Esophagus squamous epithelium (tissue), 5 donors: ENCODE measurements around the gene TCP11. TPM values are rescaled to one million over a fixed set of nuclear protein-coding genes. Genes with fewer than 3 reads are reported as not detected.

ENCODE experiments used
- DNase-seq: peaks from one replicate; lab custom pipeline; 2025; lab: John Stamatoyannopoulos, UW
- H3K27ac ChIP-seq, 4 donors: fragments of 200-600 bp; sonication (generic); one replicate each; pipeline ENCODE4 v1.5.1; 2016 to 2019; ENCODE audit warnings: mild to moderate bottlenecking in 1 of 4
- H3K27me3 ChIP-seq, 4 donors: fragments of 200-600 bp; sonication (generic); 1 replicate in 3 of 4; 2 replicates in 1 of 4; pipeline versions ENCODE4 v1.5.1 to v1.6.0; 2017 to 2021; ENCODE audit warnings: antibody characterized with exemption in 1 of 4
- H3K36me3 ChIP-seq, 3 donors: fragments of 200-600 bp; sonication (generic); one replicate each; pipeline ENCODE4 v1.5.1; 2016 to 2019
- H3K4me1 ChIP-seq, 3 donors: fragments of 200-600 bp; sonication (generic); one replicate each; pipeline ENCODE4 v1.5.1; 2017 to 2019
- H3K4me3 ChIP-seq, 4 donors: fragments of 200-600 bp; sonication (generic); 1 replicate in 3 of 4; 2 replicates in 1 of 4; pipeline ENCODE4 v1.5.1; 2016 to 2019; ENCODE audit warnings: mild to moderate bottlenecking in 2 of 4, moderate library complexity in 1 of 4
- H3K9me3 ChIP-seq, 3 donors: fragments of 200-600 bp; sonication (generic); one replicate each; pipeline ENCODE4 v1.5.1; 2016 to 2019
- CTCF ChIP-seq, 6 experiments: fragments of 450-650 bp in 4 of 6; fragments of 200-600 bp in 2 of 6; sonication (generic) in 2 of 6; IDR thresholded peaks; one replicate each; pipeline ENCODE4 v1.5.1; 2016 to 2019; ENCODE audit warnings: antibody characterized with exemption in 6 of 6, mild to moderate bottlenecking in 4 of 6, moderate library complexity in 4 of 6
- POLR2A ChIP-seq, 4 donors: fragments of 450-650 bp; IDR thresholded peaks; one replicate each; pipeline ENCODE4 v1.6.1; 2017; ENCODE audit warnings: antibody characterized with exemption in 4 of 4, mild to moderate bottlenecking in 4 of 4, moderate library complexity in 3 of 4
- WGBS, 2 donors: methylation state at CpG; one replicate each; pipeline ENCODE4 v1.1.5; 2018; 5-methylcytosine and 5-hydroxymethylcytosine counted together
- intact Hi-C: fragments of 100-400 bp; cut with DNase I; formaldehyde crosslinking; loops from one replicate; pipeline ENCODE4 v1.15.0; 2022
- total RNA-seq, 4 donors: library from RNA; depleted of rRNA; stranded (reverse); fragments of >200 nt; gene quantifications; one replicate each; pipeline ENCODE4 v1.1.0, GENCODE V29; 2016
- donor health status: DM: yes; HTN: yes; CAD: no.

Gene TCP11
- total RNA-seq, 4 donors from 2014 or later, result 0.64 TPM; not detected in 3

- H3K27ac ChIP-seq, result no peak overlapping the region
- TF ChIP-seq POLR2A (IDR thresholded peaks at IDR 0.05) (no peak), CTCF (IDR thresholded peaks at IDR 0.05) (no peak)
- intact Hi-C loops, result no loop called here
- no peaks in the 10 kb centered on the region for H3K9me3 ChIP-seq
- WGBS, 2 donors, result 90 to 93% methylated on average over 5 of the region's 5 CpGs
- peaks cover 0 to 27% (median 13%) of the 10 kb centered on the region in 3 donors for H3K4me1 ChIP-seq
- no peaks in the 10 kb centered on the region for H3K36me3 ChIP-seq
- no peak overlapping the region for H3K4me3 ChIP-seq
- peaks cover 0 to 41% (median 0%) of the 10 kb centered on the region in 4 donors for H3K27me3 ChIP-seq
- DNase-seq, result no peak
These were observed 42.0 kb downstream of the TCP11 start for GRCh38 chr6:35099116-35099515.

GRCh38 chr6:35096129-35096862 lies 44.8 kb downstream of the TCP11 start:
- no peak for TF ChIP-seq CTCF (IDR thresholded peaks at IDR 0.05)
- no peak for DNase-seq
- WGBS, 2 donors, result 22 to 31% methylated on average over 4 of the region's 4 CpGs
- intact Hi-C loops, result no loop called here
- Histone ChIP-seq H3K27me3 (peaks cover 0 to 40% (median 0%) of the 10 kb centered on the region in 4 donors), H3K9me3 (no peaks in the 10 kb centered on the region), H3K4me3 (no peak overlapping the region), H3K27ac (peak overlapping the region in 2 of 4 donors; percentile 22 to 62), H3K4me1 (peaks cover 0 to 53% (median 32%) of the 10 kb centered on the region in 3 donors), H3K36me3 (peaks cover 0 to 5% (median 0%) of the 10 kb centered on the region in 3 donors)

GRCh38 chr6:35094183-35094582 lies 47.0 kb downstream of the TCP11 start:
- whole genome bisulfite sequencing, 2 donors, result 59 to 65% methylated on average over 4 of the region's 4 CpGs
- H3K36me3 ChIP-seq, result peaks cover 0 to 24% (median under 1%) of the 10 kb centered on the region in 3 donors
- intact Hi-C loops, result no loop called here
- peak overlapping the region in 1 of 4 donors; percentile 30 for H3K27ac ChIP-seq
- H3K9me3 ChIP-seq, result no peaks in the 10 kb centered on the region
- peaks cover 0 to 19% (median 0%) of the 10 kb centered on the region in 4 donors for H3K27me3 ChIP-seq
- TF ChIP-seq CTCF (IDR thresholded peaks at IDR 0.05) (no peak), POLR2A (IDR thresholded peaks at IDR 0.05) (no peak)
- no peak for DNase-seq
- peaks cover 0 to 70% (median 32%) of the 10 kb centered on the region in 3 donors for H3K4me1 ChIP-seq
- H3K4me3 ChIP-seq, result no peak overlapping the region

- TF ChIP-seq CTCF (IDR thresholded peaks at IDR 0.05), result no peak
- TF ChIP-seq POLR2A (IDR thresholded peaks at IDR 0.05), result no peak
- 61 to 77% methylated on average over 5 of the region's 6 CpGs for WGBS, 2 donors
- Histone ChIP-seq H3K27me3 (peaks cover 0 to 16% (median 0%) of the 10 kb centered on the region in 4 donors), H3K4me1 (peaks cover 0 to 74% (median 33%) of the 10 kb centered on the region in 3 donors), H3K36me3 (peaks cover 3 to 28% (median 5%) of the 10 kb centered on the region in 3 donors), H3K9me3 (no peaks in the 10 kb centered on the region), H3K27ac (peak overlapping the region in 3 of 4 donors; percentile 11 to 30 (median 18)), H3K4me3 (no peak overlapping the region)
- DNase-seq, result no peak
- intact Hi-C loops, result no loop called here
These were observed 47.4 kb downstream of the TCP11 start for GRCh38 chr6:35093783-35094182.

GRCh38 chr6:35093118-35093445 lies 48.1 kb downstream of the TCP11 start:
- Histone ChIP-seq H3K4me3 (no peak overlapping the region), H3K27me3 (peaks cover 0 to 9% (median 0%) of the 10 kb centered on the region in 4 donors), H3K4me1 (peaks cover 0 to 81% (median 34%) of the 10 kb centered on the region in 3 donors), H3K9me3 (no peaks in the 10 kb centered on the region), H3K36me3 (peaks cover 7 to 35% (median 12%) of the 10 kb centered on the region in 3 donors), H3K27ac (peak overlapping the region in 3 of 4 donors; percentile 57 to 73 (median 62))
- no peak for TF ChIP-seq POLR2A (IDR thresholded peaks at IDR 0.05)
- no peak for TF ChIP-seq CTCF (IDR thresholded peaks at IDR 0.05)
- 88 to 92% methylated on average over 5 of the region's 5 CpGs for WGBS, 2 donors
- no peak for DNase-seq
- intact Hi-C loops, result no loop called here
